ENCODE data around the gene HTT. TPM values are rescaled to one million over a fixed set of nuclear protein-coding genes. Genes with fewer than 3 reads are reported as not detected.

Gene HTT
- total RNA-seq, 1 donor from 2014 or later, result 50.1 TPM

DNA sequence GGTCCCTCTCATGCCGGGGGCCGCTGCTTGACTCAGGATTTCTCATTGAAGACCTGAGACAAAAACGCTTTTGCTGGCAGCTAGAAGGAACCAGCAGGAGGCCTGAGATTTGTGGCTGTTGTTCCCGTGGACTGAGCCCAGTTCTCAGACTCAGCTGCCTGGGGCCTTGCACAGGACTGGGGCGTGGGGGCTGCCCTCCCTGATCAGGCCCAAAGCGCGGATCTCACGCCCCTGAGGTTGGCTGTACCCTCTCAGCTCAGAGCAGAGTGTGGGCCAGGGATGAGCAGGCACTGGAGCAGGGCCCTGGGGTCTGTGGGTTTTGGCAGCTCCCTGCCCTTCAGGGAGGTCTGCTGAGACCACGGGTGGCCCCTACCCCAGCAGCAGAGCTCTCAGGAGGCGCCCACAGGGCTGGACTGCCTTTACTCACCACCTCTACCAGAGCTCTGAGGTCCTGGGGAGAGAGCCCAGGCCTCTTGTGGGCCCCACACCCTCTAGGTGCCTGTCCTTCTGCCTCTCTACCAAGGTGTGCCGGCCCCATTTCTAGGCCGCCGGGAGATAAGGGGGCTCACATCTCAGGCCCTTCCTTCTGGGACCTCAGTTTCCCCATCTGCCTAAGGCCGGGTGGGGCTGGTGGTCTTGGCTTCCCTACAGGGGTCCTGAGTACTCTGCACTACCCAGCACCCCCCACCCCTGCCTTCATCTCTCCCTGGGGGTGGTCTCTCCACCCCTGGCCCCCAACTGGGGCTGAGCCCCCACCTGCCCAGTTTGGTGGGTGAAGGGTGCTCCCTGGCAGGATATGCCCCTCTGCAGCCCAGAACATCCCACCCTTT is 180.0 kb downstream of the HTT start:
- FAIRE-seq (no peak), DNase-seq (ENCODE audit: low spot score in 2 of 2) (no peak)

DNA sequence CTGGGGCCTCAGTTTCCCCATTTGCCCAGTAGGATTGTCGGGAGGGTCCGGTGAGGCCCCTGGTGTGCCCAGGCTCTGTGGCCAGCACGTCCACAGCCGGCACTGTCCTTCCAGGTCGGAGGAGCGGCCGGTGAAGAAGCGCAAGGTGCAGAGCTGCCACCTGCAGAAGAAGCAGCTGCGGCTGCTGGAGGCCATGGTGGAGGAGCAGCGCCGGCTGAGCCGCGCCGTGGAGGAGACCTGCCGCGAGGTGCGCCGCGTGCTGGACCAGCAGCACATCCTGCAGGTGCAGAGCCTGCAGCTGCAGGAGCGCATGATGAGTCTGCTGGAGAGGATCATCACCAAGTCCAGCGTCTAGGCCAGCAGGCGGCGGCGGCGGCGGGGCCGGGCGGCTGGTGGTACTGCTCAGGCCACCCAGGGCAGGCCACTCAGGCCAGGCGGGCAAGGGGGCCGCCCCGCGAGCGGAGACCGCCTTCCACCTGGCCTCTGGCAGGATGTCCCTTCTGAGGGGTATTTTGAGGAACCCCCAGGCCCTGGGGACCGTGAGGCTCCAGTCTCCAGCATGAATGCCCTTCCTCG is 181.2 kb downstream of the HTT start:
- DNase-seq (ENCODE audit: low spot score in 2 of 2) (no peak), FAIRE-seq (no peak)

DNA sequence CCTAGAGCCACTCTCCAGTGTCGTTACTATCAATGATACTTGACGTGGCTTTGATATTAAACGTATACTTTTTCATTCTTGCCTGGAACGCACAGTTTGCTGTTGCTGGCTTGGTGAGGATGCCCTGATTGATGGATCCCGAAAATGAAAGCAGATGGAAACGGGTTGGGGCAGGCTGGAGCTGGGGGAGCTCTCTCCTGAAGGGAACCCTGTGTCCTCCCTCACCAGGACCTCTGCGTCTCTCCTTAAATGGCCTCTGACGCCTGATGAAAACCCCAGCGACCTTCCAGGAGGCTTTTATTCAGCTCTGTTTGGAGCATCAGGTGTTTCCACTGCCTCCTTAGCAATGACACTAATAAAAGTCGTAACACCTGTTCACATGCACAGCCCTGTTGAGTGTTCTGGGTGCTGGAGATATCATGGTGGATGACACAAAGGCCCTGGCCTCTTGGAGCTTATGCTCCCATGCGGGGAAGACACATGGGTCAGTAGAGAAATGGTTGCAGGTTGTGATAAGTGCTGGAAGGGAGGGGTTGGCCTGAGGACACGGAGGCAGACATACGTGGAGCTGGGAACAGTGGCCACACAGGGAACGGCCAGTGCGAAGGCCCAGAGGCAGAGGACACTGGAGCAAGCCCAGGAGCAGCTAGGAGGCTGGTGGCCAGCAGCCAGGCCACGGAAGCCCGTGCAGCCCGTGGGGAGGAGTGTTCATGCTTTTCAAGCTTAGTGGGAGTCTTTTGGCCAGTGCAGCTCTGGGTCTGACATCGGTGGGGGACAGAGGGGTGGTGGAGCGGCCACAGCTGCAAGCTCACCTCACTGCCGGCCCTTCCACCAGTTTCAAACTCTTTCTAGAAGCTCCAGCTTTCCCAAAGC is 182.0 kb downstream of the HTT start:
- no peak for FAIRE-seq
- DNase-seq (ENCODE audit: low spot score in 2 of 2), result no peak

DNA sequence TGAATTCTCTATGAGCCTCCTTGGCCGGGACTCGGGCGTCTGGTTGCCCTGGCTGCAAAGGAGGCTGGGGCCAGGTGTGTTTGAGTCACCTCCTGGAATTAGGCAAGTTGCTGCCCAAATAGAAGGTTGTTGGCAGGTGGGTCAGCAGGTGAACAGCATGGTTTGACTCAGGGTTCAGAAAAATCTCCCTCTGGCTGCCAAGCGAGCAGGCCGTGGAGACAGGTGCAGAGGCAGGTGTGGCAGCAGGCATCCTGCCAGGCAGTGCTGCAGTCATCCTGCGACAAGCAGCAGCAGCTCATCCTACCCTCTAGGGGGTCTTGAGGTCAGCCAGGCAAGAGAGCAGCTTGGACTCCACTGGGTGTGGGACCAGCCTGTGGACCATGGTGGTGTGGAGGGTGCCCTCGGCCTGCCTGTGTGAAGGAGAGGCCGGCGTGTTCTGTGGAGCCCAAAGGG is 182.6 kb downstream of the HTT start:
- DNase-seq (ENCODE audit: low spot score in 2 of 2), result no peak
- no peak for FAIRE-seq

DNA sequence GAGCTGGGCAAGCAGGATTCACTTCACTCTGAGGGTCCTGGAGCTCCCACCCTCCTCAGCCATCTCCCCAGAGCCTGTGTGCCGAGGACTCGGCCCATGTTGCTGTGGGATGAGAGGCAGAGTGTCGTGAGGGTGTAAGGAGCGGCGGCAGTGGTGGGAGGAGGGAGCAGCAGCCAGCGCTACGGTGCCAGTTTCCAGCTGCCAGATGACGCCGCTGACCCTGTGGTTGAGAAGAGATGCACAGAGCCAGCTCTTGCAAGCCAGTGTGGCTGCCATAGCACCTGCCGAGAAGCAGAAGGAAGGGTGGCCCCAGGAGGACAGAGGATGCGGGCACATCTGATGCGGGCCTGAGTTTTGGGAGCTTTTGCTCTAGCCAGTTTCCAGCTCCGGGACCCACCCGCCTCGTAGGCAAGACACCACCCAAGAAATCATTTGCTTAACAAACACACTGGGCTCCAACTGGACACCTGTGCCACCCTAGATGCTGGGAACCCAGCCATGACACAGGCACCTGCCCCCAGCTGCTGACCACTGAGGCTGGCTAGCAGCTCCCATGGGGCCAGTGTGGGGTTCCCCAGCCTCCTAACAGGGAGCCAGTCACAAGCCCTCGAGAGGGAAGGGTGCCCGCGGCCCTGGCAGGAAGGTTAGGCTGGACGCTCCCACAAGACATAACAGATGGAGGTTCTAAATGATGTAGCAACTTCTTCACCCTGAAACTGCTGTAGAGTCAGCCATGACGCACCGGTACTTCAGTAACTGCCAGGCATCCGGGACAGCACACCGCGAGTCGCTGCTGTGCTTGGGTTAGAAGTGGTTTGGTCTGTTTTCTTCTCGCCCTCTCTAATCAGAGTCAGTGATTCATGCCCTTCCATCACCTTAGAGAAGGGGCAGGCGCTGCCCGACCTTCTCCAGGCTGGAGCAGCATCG is 183.3 kb downstream of the HTT start:
- DNase-seq (ENCODE audit: low spot score in 2 of 2) (no peak), FAIRE-seq (no peak)

DNA sequence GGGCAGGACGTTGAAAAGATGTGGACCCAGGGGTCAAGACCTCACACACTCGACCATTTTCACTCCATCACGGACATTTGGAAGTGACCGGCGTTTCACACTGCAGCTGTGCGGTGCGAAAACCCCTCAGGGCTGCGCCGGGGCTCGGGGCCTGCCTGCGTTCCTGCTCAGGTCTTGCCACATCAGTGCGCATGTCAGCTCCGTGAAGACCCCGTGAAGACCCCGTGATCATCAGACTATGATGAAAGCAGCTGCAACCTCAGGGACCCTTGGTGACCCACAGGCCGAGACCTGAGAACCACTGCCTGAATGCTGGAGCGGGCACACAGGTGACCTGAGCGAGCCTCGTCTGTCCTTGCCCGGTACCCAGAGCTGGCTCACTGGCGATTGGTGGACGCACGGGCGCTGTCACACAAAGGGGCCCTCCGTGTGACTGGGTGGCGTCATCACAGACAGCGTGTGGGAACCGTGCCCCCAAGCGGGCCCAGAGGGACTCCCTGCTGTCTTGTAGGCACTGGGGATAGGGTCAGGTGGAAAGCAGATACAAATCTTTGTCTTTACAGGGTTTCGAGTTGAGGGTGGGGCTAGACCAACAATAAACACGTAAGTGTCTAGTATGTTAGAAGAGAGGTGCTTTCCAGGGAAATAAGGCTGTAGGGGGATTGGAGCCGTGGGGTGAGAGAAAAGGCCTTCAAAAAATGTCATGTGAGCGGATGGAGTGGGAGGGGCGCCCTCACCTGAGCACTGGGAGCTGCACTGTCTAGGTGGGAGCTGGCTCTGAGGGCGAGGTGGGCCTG is 187.1 kb downstream of the HTT start:
- no peak for FAIRE-seq
- no peak for DNase-seq (ENCODE audit: low spot score in 2 of 2)

DNA sequence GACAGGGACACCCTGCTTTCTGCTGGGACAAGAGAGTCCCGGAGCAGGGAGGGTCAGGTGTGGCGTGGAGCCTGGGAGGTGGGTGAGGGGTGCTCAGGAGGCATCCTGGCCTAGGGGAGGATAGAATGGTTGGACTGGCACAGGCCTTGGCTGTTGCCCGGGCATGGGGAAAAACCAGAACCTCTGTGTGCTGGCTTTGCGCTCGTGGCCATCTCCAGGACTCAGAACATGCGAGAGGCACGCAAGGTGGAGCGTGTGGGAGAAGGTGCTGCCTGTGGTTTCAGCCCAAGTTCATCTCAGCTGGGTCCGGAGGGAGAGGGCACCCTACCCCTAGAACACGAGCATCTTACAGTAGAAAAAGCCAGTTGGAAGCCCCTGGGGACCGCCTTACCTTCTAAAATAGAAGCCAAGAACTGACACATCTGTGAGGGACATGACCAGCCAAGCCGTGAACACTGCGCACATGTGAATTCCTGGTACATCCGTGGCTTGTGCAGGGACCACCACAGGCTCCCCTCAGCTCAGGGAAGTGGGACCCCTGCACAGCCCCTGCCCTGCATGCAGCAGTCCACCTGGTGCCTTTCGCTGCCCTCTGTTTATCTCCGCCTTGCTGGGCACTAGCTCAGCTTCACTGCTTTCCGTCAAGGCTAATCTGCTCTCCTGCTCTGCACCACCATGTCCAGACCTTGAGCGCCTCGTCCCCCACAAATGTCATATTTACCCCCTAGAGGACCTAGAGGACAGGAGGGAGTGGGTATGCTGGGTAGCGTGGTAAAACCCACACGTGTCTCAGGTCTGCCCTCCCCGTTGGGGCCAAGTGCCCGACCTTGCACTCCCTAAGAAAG is 187.9 kb downstream of the HTT start:
- FAIRE-seq (no peak), DNase-seq (ENCODE audit: low spot score in 2 of 2) (no peak)

DNA sequence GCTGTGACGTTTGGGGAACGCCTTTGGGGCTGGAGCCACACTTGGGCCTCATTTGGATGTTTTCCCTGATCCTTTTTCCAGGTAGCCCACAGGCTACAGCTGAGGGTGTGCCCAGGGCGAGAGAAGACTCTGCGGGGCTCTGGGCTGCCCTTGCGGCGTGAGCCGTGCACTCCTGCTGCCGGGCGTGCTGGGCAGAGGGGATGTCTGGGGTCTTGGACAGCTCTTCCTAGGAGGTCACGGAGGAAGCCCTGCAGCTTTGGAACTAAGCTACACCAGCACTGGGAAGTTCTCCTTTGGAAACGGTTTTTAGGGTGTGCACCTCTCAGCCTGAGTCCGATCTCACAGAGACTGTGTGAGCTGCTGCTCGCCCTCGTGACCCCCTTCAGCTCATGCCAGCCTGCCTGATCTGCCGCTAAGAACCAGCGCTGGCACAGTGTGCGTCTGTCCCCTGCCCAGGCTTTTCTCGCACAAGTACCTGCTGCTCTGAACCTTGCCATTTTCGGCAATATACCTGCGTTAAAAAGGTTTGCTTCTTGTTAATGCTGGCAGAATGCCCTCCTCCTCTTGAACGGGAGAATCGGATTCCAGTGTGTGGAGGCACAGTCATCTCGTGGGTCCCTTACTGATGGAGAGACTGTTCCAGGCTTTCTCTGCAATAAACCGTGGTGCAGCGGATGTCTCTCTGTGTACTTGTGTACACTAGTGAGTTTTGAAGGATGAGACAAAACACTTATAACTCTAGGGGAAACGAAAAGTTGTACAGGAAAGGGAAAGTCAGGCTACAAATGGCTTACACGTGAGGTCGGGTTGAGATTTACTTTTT is 188.8 kb downstream of the HTT start:
- no peak for DNase-seq (ENCODE audit: low spot score in 2 of 2)
- no peak for FAIRE-seq

DNA sequence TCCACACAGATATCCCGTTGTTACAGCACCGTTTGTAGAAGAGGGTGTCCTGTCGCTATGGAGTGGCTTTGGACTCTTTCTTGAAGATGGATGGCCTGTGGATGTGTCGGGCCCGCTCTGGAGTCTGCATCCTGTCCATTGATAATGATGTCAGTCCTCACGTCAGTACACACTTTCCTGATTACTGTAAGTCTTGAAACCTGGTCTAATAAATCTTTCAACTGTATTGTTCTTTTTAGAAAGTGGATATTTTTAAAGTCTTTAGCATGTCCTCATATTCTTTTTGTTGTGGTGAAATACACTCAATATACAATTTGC is 189.4 kb downstream of the HTT start:
- FAIRE-seq, result no peak

DNA sequence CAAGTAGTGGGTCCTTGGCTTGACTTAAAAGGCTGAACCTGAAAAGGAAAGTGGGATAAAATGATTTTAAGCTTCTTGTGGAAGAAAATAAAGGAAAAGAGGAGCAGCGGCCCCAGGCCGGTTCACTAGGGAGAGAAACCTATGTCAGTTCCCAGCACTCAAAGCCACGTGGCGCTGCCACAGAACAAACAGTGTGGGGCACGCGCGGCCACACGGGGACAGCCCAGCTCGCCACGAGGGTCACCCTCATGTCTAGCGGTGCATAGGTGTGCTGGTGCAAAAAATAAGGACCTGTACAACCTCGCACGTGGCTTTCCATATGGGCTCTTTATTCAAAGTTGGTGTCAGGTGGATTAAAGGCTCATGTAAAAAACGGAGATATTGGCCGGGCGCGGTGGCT is 191.6 kb downstream of the HTT start:
- FAIRE-seq (no peak), DNase-seq (ENCODE audit: low spot score in 2 of 2) (no peak)

More for the DNA sequence above, 189.4 kb downstream of the HTT start:
- DNase-seq (ENCODE audit: low spot score in 2 of 2), result no peak

DNA sequence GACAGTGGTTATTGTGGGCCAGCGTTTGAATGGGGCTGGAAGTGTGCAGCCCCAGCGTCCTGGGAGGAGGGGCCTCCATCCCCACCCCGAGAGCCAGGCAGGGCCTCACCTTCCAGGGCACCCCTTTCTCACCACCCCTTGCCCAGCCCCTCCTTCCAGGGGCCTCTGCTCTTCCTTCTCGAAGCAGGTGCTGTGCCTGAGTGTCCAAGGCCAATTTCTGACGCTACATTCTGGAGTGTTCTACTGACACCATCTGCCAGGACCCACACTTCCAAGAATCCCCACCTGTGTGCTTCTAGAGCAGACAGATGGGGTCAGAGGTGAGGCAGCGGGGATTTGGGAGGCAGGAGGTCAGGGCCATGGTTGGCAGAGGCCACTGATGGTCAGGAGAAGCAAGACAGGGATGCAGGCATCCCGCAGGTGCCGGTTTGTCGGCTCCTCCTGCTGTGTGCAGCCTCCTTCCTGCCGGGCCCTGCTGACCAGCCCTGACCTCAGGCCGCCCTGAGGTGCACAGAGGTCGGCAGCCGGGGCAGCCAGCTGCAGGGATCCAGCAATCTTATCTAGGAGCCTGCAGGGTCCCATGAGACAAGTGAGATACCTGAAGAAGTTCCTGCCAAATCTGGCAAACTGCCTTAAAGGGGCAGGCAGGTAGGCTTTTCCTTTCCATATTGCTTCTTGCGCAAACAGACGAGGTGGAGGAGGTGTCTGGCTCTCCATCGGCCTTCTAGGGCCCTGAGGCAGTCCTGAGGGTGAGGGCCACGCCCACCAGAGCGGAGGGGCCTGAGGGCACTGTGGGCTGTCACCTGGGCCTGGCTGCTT is 193.3 kb downstream of the HTT start:
- FAIRE-seq (no peak), DNase-seq (ENCODE audit: low spot score in 2 of 2) (no peak)

DNA sequence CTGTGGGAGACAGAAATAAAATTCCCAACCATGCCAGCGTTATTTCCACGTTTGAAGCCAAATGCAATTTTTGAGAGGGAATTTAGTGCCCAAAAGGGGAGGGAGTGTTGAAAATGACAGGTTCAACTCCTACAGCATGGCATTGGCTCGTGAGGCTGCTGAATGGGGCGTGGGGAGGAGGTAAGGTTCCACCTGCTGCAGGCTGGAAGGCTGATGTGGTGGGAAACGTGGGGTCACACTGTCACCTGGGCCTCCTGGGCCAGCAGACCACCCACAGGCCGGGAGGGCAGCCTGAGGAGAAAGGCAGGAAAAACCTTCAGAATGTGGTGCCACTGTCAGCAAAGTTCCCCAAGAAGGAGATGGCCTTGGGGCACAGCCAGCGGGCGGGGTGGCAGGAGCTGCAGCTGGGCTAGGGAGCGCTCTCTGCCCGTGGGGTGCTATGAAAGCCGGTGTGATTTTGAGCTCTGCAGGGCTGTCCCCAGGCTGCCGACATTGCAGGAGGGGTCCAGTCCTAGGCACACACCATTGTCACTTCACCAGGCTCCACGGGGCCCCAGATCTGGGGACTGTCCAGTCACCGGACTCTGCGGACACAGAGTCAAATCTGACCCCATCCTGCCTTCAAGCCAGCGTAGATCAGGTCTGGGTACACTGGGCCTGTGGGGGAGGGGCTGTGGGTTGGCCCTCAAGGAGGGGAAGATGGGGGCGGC is 194.1 kb downstream of the HTT start:
- DNase-seq (ENCODE audit: low spot score in 2 of 2) (no peak), FAIRE-seq (no peak)

DNA sequence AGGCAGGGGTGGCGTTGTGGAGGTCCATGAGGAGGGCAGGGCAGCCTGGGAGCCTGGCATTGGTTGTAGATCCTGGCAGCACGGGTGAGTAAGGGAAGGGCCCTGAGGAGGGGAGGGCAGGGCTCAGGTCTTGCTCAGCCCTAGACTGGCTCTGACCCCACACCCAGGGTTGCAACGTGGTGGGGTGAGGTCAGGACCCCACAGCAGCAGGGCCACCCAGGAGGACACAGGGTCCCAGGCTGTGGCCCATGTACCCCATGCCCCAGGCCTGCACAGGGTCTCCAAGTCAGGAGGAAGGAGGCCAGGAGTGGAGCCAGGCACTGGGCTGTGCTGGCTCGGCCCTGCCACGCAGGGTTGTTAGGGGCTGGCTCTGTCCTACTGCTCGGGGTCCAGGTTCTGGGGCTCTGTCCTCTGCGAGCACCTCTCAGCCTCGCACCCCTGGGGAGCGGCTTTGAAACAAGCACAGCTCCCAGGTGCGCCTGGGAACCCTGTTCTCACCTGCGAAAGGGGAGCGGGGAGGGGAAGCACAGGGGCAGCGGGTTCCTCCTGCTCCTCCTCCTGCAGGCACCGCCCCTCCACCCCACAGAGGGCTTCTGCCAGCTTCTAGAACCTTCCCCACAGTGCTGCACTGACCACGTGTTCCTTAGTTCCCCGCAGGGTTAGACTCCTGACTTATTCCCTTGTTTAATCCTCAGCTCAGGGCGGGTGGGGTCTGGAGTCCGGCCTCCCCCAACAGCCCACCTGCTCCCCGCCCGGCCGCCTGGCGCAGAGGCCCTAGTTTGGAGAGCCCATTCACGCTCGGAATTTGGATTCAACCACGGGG is 194.8 kb downstream of the HTT start:
- FAIRE-seq, result no peak
- DNase-seq (ENCODE audit: low spot score in 2 of 2), result no peak

DNA sequence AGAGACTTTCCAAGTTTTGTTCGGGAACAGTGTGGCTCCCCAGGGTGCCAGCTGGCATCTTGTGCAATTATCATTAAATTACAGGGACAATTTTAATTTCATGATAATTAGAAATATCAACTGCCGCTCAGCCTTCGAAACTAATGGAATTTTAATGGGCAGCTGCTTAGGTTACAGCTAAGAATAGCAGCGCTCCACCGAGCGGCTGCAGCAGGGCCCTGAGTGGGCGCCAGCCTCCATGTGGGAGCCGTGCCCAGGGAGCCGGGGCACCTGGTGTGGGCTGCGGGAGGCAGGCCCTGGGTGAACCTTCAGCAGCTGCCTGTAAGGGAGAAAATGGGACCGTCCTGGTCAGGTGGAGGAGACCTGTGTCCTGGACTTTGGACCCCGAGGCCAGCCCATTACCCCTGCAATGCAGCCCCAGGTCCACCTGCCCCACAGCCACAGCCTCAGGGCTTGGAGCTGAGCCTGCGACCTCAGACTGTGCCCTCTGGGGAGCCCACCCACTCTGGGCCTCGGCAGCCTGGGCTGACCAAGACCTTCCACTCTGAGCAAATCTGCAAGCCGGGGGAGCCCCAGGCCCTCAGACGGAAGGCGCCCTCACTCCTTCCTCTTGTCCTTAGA is 195.6 kb downstream of the HTT start:
- no peak for DNase-seq (ENCODE audit: low spot score in 2 of 2)
- no peak for FAIRE-seq

DNA sequence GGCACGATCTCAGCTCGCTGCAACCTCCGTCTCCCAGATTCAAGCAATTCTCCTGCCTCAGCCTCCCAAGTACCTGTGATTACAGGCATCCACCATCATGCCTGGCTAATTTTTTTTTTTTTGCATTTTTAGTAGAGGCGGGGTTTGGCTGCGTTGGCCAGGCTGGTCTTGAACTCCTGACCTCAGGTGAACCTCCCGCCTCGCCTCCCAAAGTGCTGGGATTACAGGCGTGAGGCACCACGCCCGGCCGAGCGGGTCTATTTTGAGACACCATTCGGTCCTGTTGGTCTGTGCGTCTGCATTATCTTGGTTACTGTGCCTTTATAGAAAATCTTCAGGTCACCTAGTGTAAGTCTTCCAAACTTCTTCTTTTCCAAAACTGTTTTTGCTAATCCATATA is 196.7 kb downstream of the HTT start:
- DNase-seq (ENCODE audit: low spot score in 2 of 2), result no peak

More for the DNA sequence above, 196.7 kb downstream of the HTT start:
- FAIRE-seq, result no peak
